Mesothelial cell of epicardium (in vitro differentiated cells): ENCODE data around the gene DERL3. TPM values are rescaled to one million over a fixed set of nuclear protein-coding genes. Genes with fewer than 3 reads are reported as not detected.

Source experiments
- DNase-seq, 2 experiments: peaks; one replicate each; pipeline ENCODE4 v3.0.0; 2021; ENCODE audit warnings: low spot score in 2 of 2; ENCODE audit not compliant: unreplicated experiment in 2 of 2
- H3K27ac Mint-ChIP-seq: 2 replicates; pipeline ENCODE4 v1.8.0; 2021; ENCODE audit warnings: mixed read lengths
- H3K27me3 Mint-ChIP-seq: 2 replicates; pipeline ENCODE4 v1.8.0; 2021; ENCODE audit warnings: low read depth, mixed read lengths
- H3K36me3 Mint-ChIP-seq: 2 replicates; pipeline ENCODE4 v1.8.0; 2021; ENCODE audit warnings: mixed read lengths
- H3K4me1 Mint-ChIP-seq: 2 replicates; pipeline ENCODE4 v1.8.0; 2021; ENCODE audit warnings: mixed read lengths
- H3K4me3 Mint-ChIP-seq: 2 replicates; pipeline ENCODE4 v1.8.0; 2021; ENCODE audit warnings: mild to moderate bottlenecking, moderate library complexity, mixed read lengths
- H3K9me3 Mint-ChIP-seq: 2 replicates; pipeline ENCODE4 v1.8.0; 2021; ENCODE audit warnings: mixed read lengths
- CTCF ChIP-seq: fragments of 200-600 bp; sonication (generic); IDR thresholded peaks from one replicate; pipeline ENCODE4 v1.5.0; 2021; ENCODE audit warnings: antibody characterized with exemption; ENCODE audit not compliant: unreplicated experiment
- total RNA-seq: library from RNA; stranded (reverse); gene quantifications from 3 replicates; pipeline ENCODE4 v1.2.1, GENCODE V29; 2021

Gene DERL3
- total RNA-seq, 1 donor from 2014 or later: 25.8 TPM

GRCh38 chr22:23837911-23838680 is 710 bp downstream of the DERL3 start:
- H3K27ac Mint-ChIP-seq: peak overlapping the region; percentile 94

GRCh38 chr22:23837496-23837859 is 1.3 kb downstream of the DERL3 start:
- no peaks in the 10 kb centered on the region for H3K9me3 Mint-ChIP-seq
- H3K4me3 Mint-ChIP-seq: peak overlapping the region; percentile 79
- TF ChIP-seq CTCF: no peak
- H3K36me3 Mint-ChIP-seq: peaks cover 6% of the 10 kb centered on the region
- H3K27ac Mint-ChIP-seq: peak overlapping the region; percentile 94
- H3K27me3 Mint-ChIP-seq: peaks cover 2% of the 10 kb centered on the region
- no peak for DNase-seq
- peaks cover 47% of the 10 kb centered on the region for H3K4me1 Mint-ChIP-seq

More at GRCh38 chr22:23837911-23838680, 710 bp downstream of the DERL3 start:
- no peak for TF ChIP-seq CTCF
- H3K27me3 Mint-ChIP-seq: peaks cover 2% of the 10 kb centered on the region
- H3K36me3 Mint-ChIP-seq: peaks cover 6% of the 10 kb centered on the region
- H3K4me1 Mint-ChIP-seq: peaks cover 52% of the 10 kb centered on the region
- no peak for DNase-seq
- peak overlapping the region; percentile 79 for H3K4me3 Mint-ChIP-seq
- H3K9me3 Mint-ChIP-seq: no peaks in the 10 kb centered on the region

GRCh38 chr22:23836692-23837495 is 1.9 kb downstream of the DERL3 start:
- DNase-seq: no peak
- H3K27ac Mint-ChIP-seq: peak overlapping the region; percentile 76
- H3K27me3 Mint-ChIP-seq: peaks cover 2% of the 10 kb centered on the region
- peaks cover 43% of the 10 kb centered on the region for H3K4me1 Mint-ChIP-seq
- TF ChIP-seq CTCF: no peak
- H3K36me3 Mint-ChIP-seq: peaks cover 7% of the 10 kb centered on the region
- H3K9me3 Mint-ChIP-seq: no peaks in the 10 kb centered on the region
- H3K4me3 Mint-ChIP-seq: peak overlapping the region; percentile 79

GRCh38 chr22:23836281-23836680 is 2.5 kb downstream of the DERL3 start:
- Mint-ChIP-seq H3K27me3 (peaks cover 2% of the 10 kb centered on the region), H3K4me1 (peaks cover 37% of the 10 kb centered on the region), H3K4me3 (peak overlapping the region; percentile 36), H3K27ac (peak overlapping the region; percentile 70), H3K9me3 (no peaks in the 10 kb centered on the region), H3K36me3 (peaks cover 8% of the 10 kb centered on the region)
- TF ChIP-seq CTCF: no peak
- DNase-seq: no peak

- TF ChIP-seq CTCF: no peak
- no peak for DNase-seq
- H3K36me3 Mint-ChIP-seq: peaks cover 13% of the 10 kb centered on the region
- peaks cover 2% of the 10 kb centered on the region for H3K27me3 Mint-ChIP-seq
- H3K27ac Mint-ChIP-seq: peak overlapping the region; percentile 70
- H3K4me3 Mint-ChIP-seq: no peak overlapping the region
- H3K9me3 Mint-ChIP-seq: no peaks in the 10 kb centered on the region
- H3K4me1 Mint-ChIP-seq: peaks cover 30% of the 10 kb centered on the region
Measured at GRCh38 chr22:23835484-23836144, 3.2 kb downstream of the DERL3 start.
